ENCODE data around the gene SYCE3.
A peak's percentile ranks its signal among the peaks of the same experiment; 100 is the strongest.

DNA sequence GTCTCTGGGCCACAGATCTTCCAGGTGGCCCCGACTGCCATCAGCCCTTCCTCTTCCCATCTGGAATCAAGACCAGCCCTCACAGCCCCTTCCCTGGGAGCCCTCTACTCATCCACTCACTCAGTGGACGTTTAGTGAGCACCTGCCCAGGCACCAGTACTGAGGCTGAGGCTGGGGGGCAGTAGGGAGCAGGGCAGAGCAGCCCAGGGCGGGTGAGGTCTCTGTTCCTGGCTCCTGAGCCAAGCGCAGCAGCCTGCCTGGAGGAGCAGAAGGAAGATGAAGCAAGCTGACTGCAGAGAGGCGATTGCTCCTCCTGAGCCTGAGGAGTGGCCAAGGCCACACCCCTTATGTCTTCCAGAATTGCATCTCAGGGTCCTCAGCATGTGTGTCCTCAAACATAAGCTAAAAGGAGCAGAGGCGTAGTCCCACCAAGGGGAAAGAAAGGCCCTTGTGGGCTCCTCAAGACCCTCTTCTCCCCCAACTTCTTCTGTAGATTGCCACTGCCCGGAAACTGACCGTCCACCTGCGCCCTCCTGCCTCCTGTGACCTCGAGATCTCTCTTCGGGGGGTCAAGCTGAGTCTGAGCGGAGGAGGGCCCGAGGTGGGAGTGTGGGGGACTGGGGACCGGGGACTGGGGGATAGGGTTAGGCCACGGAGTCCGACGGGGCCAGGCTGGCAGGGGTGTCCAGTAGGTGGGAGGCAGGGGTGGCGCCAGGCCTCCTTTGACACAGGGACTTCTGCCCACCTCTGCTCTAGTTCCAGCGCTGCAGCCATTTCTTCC is 43.6 kb upstream of the SYCE3 start:
- TF ChIP-seq RAD21 (CRISPR knock-in tag; conservative IDR thresholded peaks at IDR 0.05 in 1 of 2, IDR thresholded peaks at IDR 0.05 in 1 of 2) (no peak), ZFX (CRISPR knock-in tag; IDR thresholded peaks at IDR 0.05) (no peak), ZNF24 (IDR thresholded peaks at IDR 0.05) (no peak), FOXM1 (IDR thresholded peaks at IDR 0.05; ENCODE audit: low read depth) (no peak), FOXM1 (CRISPR knock-in tag; IDR thresholded peaks at IDR 0.05; ENCODE audit: low read depth) (no peak), RCOR1 (IDR thresholded peaks at IDR 0.05; ENCODE audit: borderline replicate concordance in 1 of 2, low read depth in 2 of 2, low read length in 2 of 2) (no peak)
- TF ChIP-seq, protein P1, sequence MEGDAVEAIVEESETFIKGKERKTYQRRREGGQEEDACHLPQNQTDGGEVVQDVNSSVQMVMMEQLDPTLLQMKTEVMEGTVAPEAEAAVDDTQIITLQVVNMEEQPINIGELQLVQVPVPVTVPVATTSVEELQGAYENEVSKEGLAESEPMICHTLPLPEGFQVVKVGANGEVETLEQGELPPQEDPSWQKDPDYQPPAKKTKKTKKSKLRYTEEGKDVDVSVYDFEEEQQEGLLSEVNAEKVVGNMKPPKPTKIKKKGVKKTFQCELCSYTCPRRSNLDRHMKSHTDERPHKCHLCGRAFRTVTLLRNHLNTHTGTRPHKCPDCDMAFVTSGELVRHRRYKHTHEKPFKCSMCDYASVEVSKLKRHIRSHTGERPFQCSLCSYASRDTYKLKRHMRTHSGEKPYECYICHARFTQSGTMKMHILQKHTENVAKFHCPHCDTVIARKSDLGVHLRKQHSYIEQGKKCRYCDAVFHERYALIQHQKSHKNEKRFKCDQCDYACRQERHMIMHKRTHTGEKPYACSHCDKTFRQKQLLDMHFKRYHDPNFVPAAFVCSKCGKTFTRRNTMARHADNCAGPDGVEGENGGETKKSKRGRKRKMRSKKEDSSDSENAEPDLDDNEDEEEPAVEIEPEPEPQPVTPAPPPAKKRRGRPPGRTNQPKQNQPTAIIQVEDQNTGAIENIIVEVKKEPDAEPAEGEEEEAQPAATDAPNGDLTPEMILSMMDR (IDR thresholded peaks at IDR 0.05 in 2 of 3, conservative IDR thresholded peaks at IDR 0.05 in 1 of 3; ENCODE audit: insufficient read depth in 2 of 3, low read depth in 1 of 3, low read length in 3 of 3) = peak in 1 of 3 experiments; percentile 18; a peak in 1 of 6 replicates
- TF ChIP-seq, protein P2, sequence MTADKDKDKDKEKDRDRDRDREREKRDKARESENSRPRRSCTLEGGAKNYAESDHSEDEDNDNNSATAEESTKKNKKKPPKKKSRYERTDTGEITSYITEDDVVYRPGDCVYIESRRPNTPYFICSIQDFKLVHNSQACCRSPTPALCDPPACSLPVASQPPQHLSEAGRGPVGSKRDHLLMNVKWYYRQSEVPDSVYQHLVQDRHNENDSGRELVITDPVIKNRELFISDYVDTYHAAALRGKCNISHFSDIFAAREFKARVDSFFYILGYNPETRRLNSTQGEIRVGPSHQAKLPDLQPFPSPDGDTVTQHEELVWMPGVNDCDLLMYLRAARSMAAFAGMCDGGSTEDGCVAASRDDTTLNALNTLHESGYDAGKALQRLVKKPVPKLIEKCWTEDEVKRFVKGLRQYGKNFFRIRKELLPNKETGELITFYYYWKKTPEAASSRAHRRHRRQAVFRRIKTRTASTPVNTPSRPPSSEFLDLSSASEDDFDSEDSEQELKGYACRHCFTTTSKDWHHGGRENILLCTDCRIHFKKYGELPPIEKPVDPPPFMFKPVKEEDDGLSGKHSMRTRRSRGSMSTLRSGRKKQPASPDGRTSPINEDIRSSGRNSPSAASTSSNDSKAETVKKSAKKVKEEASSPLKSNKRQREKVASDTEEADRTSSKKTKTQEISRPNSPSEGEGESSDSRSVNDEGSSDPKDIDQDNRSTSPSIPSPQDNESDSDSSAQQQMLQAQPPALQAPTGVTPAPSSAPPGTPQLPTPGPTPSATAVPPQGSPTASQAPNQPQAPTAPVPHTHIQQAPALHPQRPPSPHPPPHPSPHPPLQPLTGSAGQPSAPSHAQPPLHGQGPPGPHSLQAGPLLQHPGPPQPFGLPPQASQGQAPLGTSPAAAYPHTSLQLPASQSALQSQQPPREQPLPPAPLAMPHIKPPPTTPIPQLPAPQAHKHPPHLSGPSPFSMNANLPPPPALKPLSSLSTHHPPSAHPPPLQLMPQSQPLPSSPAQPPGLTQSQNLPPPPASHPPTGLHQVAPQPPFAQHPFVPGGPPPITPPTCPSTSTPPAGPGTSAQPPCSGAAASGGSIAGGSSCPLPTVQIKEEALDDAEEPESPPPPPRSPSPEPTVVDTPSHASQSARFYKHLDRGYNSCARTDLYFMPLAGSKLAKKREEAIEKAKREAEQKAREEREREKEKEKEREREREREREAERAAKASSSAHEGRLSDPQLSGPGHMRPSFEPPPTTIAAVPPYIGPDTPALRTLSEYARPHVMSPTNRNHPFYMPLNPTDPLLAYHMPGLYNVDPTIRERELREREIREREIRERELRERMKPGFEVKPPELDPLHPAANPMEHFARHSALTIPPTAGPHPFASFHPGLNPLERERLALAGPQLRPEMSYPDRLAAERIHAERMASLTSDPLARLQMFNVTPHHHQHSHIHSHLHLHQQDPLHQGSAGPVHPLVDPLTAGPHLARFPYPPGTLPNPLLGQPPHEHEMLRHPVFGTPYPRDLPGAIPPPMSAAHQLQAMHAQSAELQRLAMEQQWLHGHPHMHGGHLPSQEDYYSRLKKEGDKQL (CRISPR knock-in tag; IDR thresholded peaks at IDR 0.05; ENCODE audit: borderline replicate concordance) = no peak

All from K562 (cell line).